Testis (tissue), 3 donors: ENCODE results near the gene ADAMTSL1. TPM values are rescaled to one million over a fixed set of nuclear protein-coding genes. Genes with fewer than 3 reads are reported as not detected.

Experiments used
- DNase-seq: peaks from one replicate; pipeline ENCODE4 v3.0.0-alpha.2; 2019
- H3K27ac ChIP-seq, 2 donors: fragments of 200-600 bp; sonication (generic); one replicate each; pipeline ENCODE4 v1.5.1; 2019
- H3K27me3 ChIP-seq: fragments of 200-600 bp; sonication (generic); one replicate; pipeline ENCODE4 v1.5.1; 2019
- H3K36me3 ChIP-seq: fragments of 200-600 bp; sonication (generic); one replicate; pipeline ENCODE4 v1.5.1; 2017; ENCODE audit warnings: low read depth; ENCODE audit errors: missing control alignments
- H3K4me1 ChIP-seq: fragments of 200-600 bp; sonication (generic); one replicate; pipeline ENCODE4 v1.5.1; 2019
- H3K4me3 ChIP-seq, 2 donors: fragments of 200-600 bp; sonication (generic); one replicate each; pipeline ENCODE4 v1.5.1; 2017 to 2019
- H3K9me3 ChIP-seq: fragments of 200-600 bp; sonication (generic); one replicate; pipeline ENCODE4 v1.5.1; 2017
- CTCF ChIP-seq, 3 experiments: fragments of 450-650 bp in 2 of 3; fragments of 200-600 bp in 1 of 3; sonication (generic) in 1 of 3; IDR thresholded peaks; one replicate each; pipeline ENCODE4 v1.5.1; 2016 to 2019; ENCODE audit warnings: antibody characterized with exemption in 3 of 3, mild to moderate bottlenecking in 2 of 3, moderate library complexity in 1 of 3
- POLR2A ChIP-seq: fragments of 450-650 bp; IDR thresholded peaks from one replicate; pipeline ENCODE4 v1.6.1; 2017; ENCODE audit warnings: antibody characterized with exemption, mild to moderate bottlenecking, moderate library complexity
- WGBS, 2 donors: methylation state at CpG; one replicate each; pipeline ENCODE4 v1.1.5; 2018; 5-methylcytosine and 5-hydroxymethylcytosine counted together
- intact Hi-C: fragments of 100-400 bp; cut with DNase I; formaldehyde crosslinking; loops from one replicate; pipeline ENCODE4 v1.15.1; 2023; ENCODE audit warnings: low total_unique reads
- polyA plus RNA-seq: library from polyadenylated mRNA; stranded (reverse); fragments of 350-450 nt; fragmentation: Illumina TruSeq; extraction: RNeasy Lipid Tissue Mini Kit (QIAGEN cat#74804); gene quantifications from one replicate; pipeline ENCODE4 v1.2.3, GENCODE V29; 2014; ENCODE audit warnings: low read depth, low replicate concordance; ENCODE audit not compliant: insufficient read depth
- total RNA-seq, 2 donors: library from RNA; depleted of rRNA; stranded (reverse); fragments of >200 nt; gene quantifications; one replicate each; pipeline ENCODE4 v1.2.3, GENCODE V29; 2016

The ADAMTSL1 gene
- total and polyA plus RNA-seq, 3 donors from 2014 or later: 4.7 to 12.3 (median 6.7) TPM

- Histone ChIP-seq H3K27me3 (no peaks in the 10 kb centered on the region), H3K36me3 (no peaks in the 10 kb centered on the region), H3K4me3 (no peak overlapping the region), H3K27ac (no peak overlapping the region), H3K4me1 (no peaks in the 10 kb centered on the region), H3K9me3 (no peaks in the 10 kb centered on the region)
- 61 to 80% methylated on average over 6 of the region's 6 CpGs for WGBS, 2 donors
- no peak for DNase-seq
- intact Hi-C loops: no loop called here
- TF ChIP-seq CTCF (IDR thresholded peaks at IDR 0.05) (no peak), POLR2A (no peak)
Observed at GRCh38 chr9:18768951-18769622, 295.1 kb downstream of the ADAMTSL1 start.

GRCh38 chr9:18770131-18770908 lies 296.4 kb downstream of the ADAMTSL1 start:
- H3K27me3 ChIP-seq: no peaks in the 10 kb centered on the region
- no peaks in the 10 kb centered on the region for H3K9me3 ChIP-seq
- no peak for DNase-seq
- H3K27ac ChIP-seq: no peak overlapping the region
- no peaks in the 10 kb centered on the region for H3K4me1 ChIP-seq
- H3K4me3 ChIP-seq: no peak overlapping the region
- intact Hi-C loops: no loop called here
- 81 to 84% methylated on average over 10 of the region's 10 CpGs for whole genome bisulfite sequencing, 2 donors
- H3K36me3 ChIP-seq: no peaks in the 10 kb centered on the region
- TF ChIP-seq CTCF (IDR thresholded peaks at IDR 0.05) (no peak), POLR2A (no peak)

GRCh38 chr9:18771011-18771410 lies 297.1 kb downstream of the ADAMTSL1 start:
- Histone ChIP-seq H3K4me1 (no peaks in the 10 kb centered on the region), H3K27ac (no peak overlapping the region)
- TF ChIP-seq POLR2A: no peak
- no peak for TF ChIP-seq CTCF (IDR thresholded peaks at IDR 0.05)

GRCh38 chr9:18771763-18772162 lies 297.8 kb downstream of the ADAMTSL1 start:
- H3K36me3 ChIP-seq: no peaks in the 10 kb centered on the region
- WGBS, 2 donors: 60 to 70% methylated on average over 4 of the region's 4 CpGs
- no peak for TF ChIP-seq CTCF (IDR thresholded peaks at IDR 0.05)
- no peak for TF ChIP-seq POLR2A
- H3K9me3 ChIP-seq: no peaks in the 10 kb centered on the region
- H3K27ac ChIP-seq: no peak overlapping the region
- H3K27me3 ChIP-seq: no peaks in the 10 kb centered on the region
- H3K4me1 ChIP-seq: no peaks in the 10 kb centered on the region
- H3K4me3 ChIP-seq: no peak overlapping the region
- intact Hi-C loops: no loop called here
- no peak for DNase-seq

More at GRCh38 chr9:18771011-18771410, 297.1 kb downstream of the ADAMTSL1 start:
- Histone ChIP-seq H3K36me3 (no peaks in the 10 kb centered on the region), H3K27me3 (no peaks in the 10 kb centered on the region), H3K9me3 (no peaks in the 10 kb centered on the region), H3K4me3 (no peak overlapping the region)
- intact Hi-C loops: no loop called here
- WGBS, 2 donors: 69 to 76% methylated on average over 2 of the region's 2 CpGs
- DNase-seq: no peak
